Tibial nerve (tissue), 4 donors: ENCODE results near the gene CAMK2B. TPM values are rescaled to one million over a fixed set of nuclear protein-coding genes. Genes with fewer than 3 reads are reported as not detected.

Experiments used
- DNase-seq, 2 donors: peaks; one replicate each; pipeline ENCODE4 v3.0.0-alpha.2; 2019; ENCODE audit warnings: low spot score in 2 of 2
- H3K27ac ChIP-seq, 4 donors: fragments of 200-600 bp; sonication (generic) in 3 of 4; one replicate each; pipeline ENCODE4 v1.5.1; 2017 to 2019; ENCODE audit warnings: mild to moderate bottlenecking in 1 of 4
- H3K27me3 ChIP-seq, 2 donors: fragments of 200-600 bp; sonication (generic) in 1 of 2; one replicate each; pipeline versions ENCODE4 v1.5.1 to v1.6.0; 2017 to 2019
- H3K36me3 ChIP-seq, 3 donors: fragments of 200-600 bp; sonication (generic); one replicate each; pipeline ENCODE4 v1.5.1; 2018 to 2019
- H3K4me1 ChIP-seq, 4 donors: fragments of 200-600 bp; sonication (generic) in 3 of 4; one replicate each; pipeline ENCODE4 v1.5.1; 2017 to 2019
- H3K4me3 ChIP-seq, 4 donors: fragments of 200-600 bp; sonication (generic) in 3 of 4; one replicate each; pipeline ENCODE4 v1.5.1; 2017 to 2019; ENCODE audit warnings: mild to moderate bottlenecking in 1 of 4, moderate library complexity in 1 of 4
- H3K9me3 ChIP-seq, 4 donors: fragments of 200-600 bp; sonication (generic) in 3 of 4; one replicate each; pipeline ENCODE4 v1.5.1; 2017 to 2019
- CTCF ChIP-seq, 5 experiments: fragments of 200-600 bp in 3 of 5; fragments of 450-650 bp in 2 of 5; sonication (generic) in 3 of 5; IDR thresholded peaks; one replicate each; pipeline ENCODE4 v1.5.1; 2016 to 2019; ENCODE audit warnings: antibody characterized with exemption in 5 of 5, mild to moderate bottlenecking in 3 of 5, moderate library complexity in 2 of 5
- EP300 ChIP-seq, 2 donors: sonication (generic); formaldehyde crosslinking; IDR thresholded peaks; one replicate each; pipeline ENCODE4 v1.6.1; 2017; ENCODE audit warnings: antibody characterized with exemption in 2 of 2, mild to moderate bottlenecking in 1 of 2
- POLR2A ChIP-seq, 2 donors: fragments of 450-650 bp; IDR thresholded peaks; one replicate each; pipeline ENCODE4 v1.6.1; 2017; ENCODE audit warnings: antibody characterized with exemption in 2 of 2, mild to moderate bottlenecking in 2 of 2, moderate library complexity in 2 of 2
- WGBS, 2 donors: methylation state at CpG; one replicate each; pipeline ENCODE4 v1.1.5; 2018; 5-methylcytosine and 5-hydroxymethylcytosine counted together
- total RNA-seq, 4 donors: library from RNA; depleted of rRNA; stranded (reverse); fragments of >200 nt; gene quantifications; one replicate each; pipeline ENCODE4 v1.1.0, GENCODE V29; 2016

Gene CAMK2B
- total RNA-seq, 4 donors from 2014 or later, result 9.0 to 14.7 (median 10.9) TPM

- Histone ChIP-seq H3K9me3 (peaks cover 0 to 22% (median 0%) of the 10 kb centered on the region in 4 donors), H3K4me1 (no peaks in the 10 kb centered on the region), H3K27me3 (no peaks in the 10 kb centered on the region), H3K27ac (no peak overlapping the region), H3K4me3 (no peak overlapping the region), H3K36me3 (no peaks in the 10 kb centered on the region)
- no peak for TF ChIP-seq EP300 (IDR thresholded peaks at IDR 0.05)
- TF ChIP-seq POLR2A (IDR thresholded peaks at IDR 0.05), result no peak
- no peak for TF ChIP-seq CTCF (IDR thresholded peaks at IDR 0.05)
- DNase-seq, result no peak
- 68 to 74% methylated on average over 8 of the region's 9 CpGs for WGBS, 2 donors
Observed at GRCh38 chr7:44348851-44349781, 23.7 kb upstream of the CAMK2B start.

- Histone ChIP-seq H3K9me3 (peaks cover 0 to 20% (median 0%) of the 10 kb centered on the region in 4 donors), H3K36me3 (no peaks in the 10 kb centered on the region), H3K4me1 (no peaks in the 10 kb centered on the region), H3K27me3 (no peaks in the 10 kb centered on the region), H3K27ac (no peak overlapping the region), H3K4me3 (no peak overlapping the region)
- TF ChIP-seq CTCF (IDR thresholded peaks at IDR 0.05) (no peak), EP300 (IDR thresholded peaks at IDR 0.05) (no peak), POLR2A (IDR thresholded peaks at IDR 0.05) (no peak)
- DNase-seq, result no peak
- WGBS, 2 donors, result 82 to 89% methylated on average over 2 of the region's 2 CpGs
Observed at GRCh38 chr7:44348300-44348699, 22.9 kb upstream of the CAMK2B start.

GRCh38 chr7:44347546-44348114, 22.2 kb upstream of the CAMK2B start:
- H3K4me3 ChIP-seq, result no peak overlapping the region
- DNase-seq, result no peak
- H3K9me3 ChIP-seq, result peaks cover 0 to 27% (median 0%) of the 10 kb centered on the region in 4 donors
- TF ChIP-seq POLR2A (IDR thresholded peaks at IDR 0.05) (no peak), CTCF (IDR thresholded peaks at IDR 0.05) (no peak)
- no peaks in the 10 kb centered on the region for H3K4me1 ChIP-seq
- H3K36me3 ChIP-seq, result no peaks in the 10 kb centered on the region
- H3K27me3 ChIP-seq, result no peaks in the 10 kb centered on the region
- no peak overlapping the region for H3K27ac ChIP-seq

GRCh38 chr7:44346063-44346462, 20.7 kb upstream of the CAMK2B start:
- Histone ChIP-seq H3K27me3 (no peaks in the 10 kb centered on the region), H3K4me3 (no peak overlapping the region), H3K9me3 (peaks cover 0 to 24% (median 0%) of the 10 kb centered on the region in 4 donors), H3K36me3 (no peaks in the 10 kb centered on the region), H3K4me1 (no peaks in the 10 kb centered on the region), H3K27ac (no peak overlapping the region)
- no peak for DNase-seq
- TF ChIP-seq POLR2A (IDR thresholded peaks at IDR 0.05) (no peak), CTCF (IDR thresholded peaks at IDR 0.05) (no peak), EP300 (IDR thresholded peaks at IDR 0.05) (no peak)
- 87 to 95% methylated on average over 2 of the region's 2 CpGs for WGBS, 2 donors

GRCh38 chr7:44341401-44341800, 16.0 kb upstream of the CAMK2B start:
- H3K9me3 ChIP-seq, result peaks cover 0 to 30% (median 0%) of the 10 kb centered on the region in 4 donors
- H3K27ac ChIP-seq, result no peak overlapping the region
- 81 to 82% methylated on average over 3 of the region's 3 CpGs for WGBS, 2 donors
- no peaks in the 10 kb centered on the region for H3K36me3 ChIP-seq
- no peak for DNase-seq
- TF ChIP-seq CTCF (IDR thresholded peaks at IDR 0.05), result no peak
- TF ChIP-seq EP300 (IDR thresholded peaks at IDR 0.05), result no peak
- TF ChIP-seq POLR2A (IDR thresholded peaks at IDR 0.05), result no peak
- no peaks in the 10 kb centered on the region for H3K4me1 ChIP-seq
- no peaks in the 10 kb centered on the region for H3K27me3 ChIP-seq
- H3K4me3 ChIP-seq, result no peak overlapping the region
